SK-N-SH (cell line): ENCODE measurements around the gene CPM. TPM values are rescaled to one million over a fixed set of nuclear protein-coding genes. Genes with fewer than 3 reads are reported as not detected.

Experiments used
- CTCF ChIA-PET: fragments of 300-600, 350-600 bp; formaldehyde crosslinking; extraction: SDS; loops from one replicate; lab custom pipeline; 2021; lab: Yijun Ruan, JAX
- POLR2A ChIA-PET: fragments of 350-600 bp; sonication (Branson Sonifier 250); formaldehyde crosslinking; extraction: SDS; loops from one replicate; lab custom pipeline; 2020; ENCODE audit warnings: antibody characterized with exemption, inconsistent platforms; lab: Yijun Ruan, JAX
- DNase-seq: peaks from one replicate; pipeline ENCODE4 v3.0.0; 2012
- H2AFZ ChIP-seq: fragments of 200-600 bp; sonication (generic); 2 replicates; pipeline ENCODE4 v1.8.1; 2016; ENCODE audit warnings: antibody characterized with exemption, mild to moderate bottlenecking, low read depth
- H3F3A ChIP-seq: fragments of 200-600 bp; sonication (generic); replicated peaks from 2 replicates; pipeline ENCODE3; 2016; ENCODE audit warnings: antibody characterized with exemption, mild to moderate bottlenecking; ENCODE audit not compliant: insufficient read depth
- H3K27ac ChIP-seq, 2 experiments: fragments of 200-500 bp in 1 of 2; fragments of 200-600 bp in 1 of 2; sonication (Bioruptor generic) in 1 of 2; sonication (generic), shearing (Covaris generic) in 1 of 2; 2 replicates each; pipeline versions ENCODE4 v1.5.1 to v1.6.1; 2014 to 2016; ENCODE audit warnings: low read depth in 2 of 2, inconsistent platforms in 1 of 2, low read length in 1 of 2, mild to moderate bottlenecking in 1 of 2, mixed read lengths in 1 of 2
- H3K27me3 ChIP-seq: fragments of 200-600 bp; sonication (generic), shearing (Covaris generic); 2 replicates; pipeline ENCODE4 v1.6.1; 2016; ENCODE audit warnings: mixed run types; ENCODE audit not compliant: insufficient read depth
- H3K36me3 ChIP-seq, 2 experiments: fragments of 200-500 bp in 1 of 2; fragments of 200-600 bp in 1 of 2; sonication (Bioruptor generic) in 1 of 2; sonication (generic) in 1 of 2; replicated peaks in 1 of 2; 2 replicates each; pipeline versions ENCODE3 to v1.5.1; 2014 to 2016; ENCODE audit warnings: low read length in 1 of 2, mild to moderate bottlenecking in 1 of 2; ENCODE audit not compliant: insufficient read depth in 2 of 2, control insufficient read depth in 1 of 2
- H3K4me1 ChIP-seq, 2 experiments: fragments of 200-500 bp in 1 of 2; fragments of 200-600 bp in 1 of 2; sonication (Bioruptor generic) in 1 of 2; sonication (generic), shearing (Covaris generic) in 1 of 2; 2 replicates each; pipeline versions ENCODE4 v1.5.1 to v1.6.1; 2014 to 2016; ENCODE audit warnings: low read depth in 1 of 2, low read length in 1 of 2, mixed run types in 1 of 2; ENCODE audit not compliant: insufficient read depth in 2 of 2, control insufficient read depth in 1 of 2
- H3K4me2 ChIP-seq: fragments of 200-600 bp; sonication (generic), shearing (Covaris generic); 2 replicates; pipeline ENCODE4 v1.6.1; 2017; ENCODE audit warnings: mixed run types
- H3K4me3 ChIP-seq, 2 experiments: fragments of 200-500 bp in 1 of 2; fragments of 200-600 bp in 1 of 2; sonication (Bioruptor generic) in 1 of 2; sonication (generic), shearing (Covaris generic) in 1 of 2; 2 replicates each; pipeline versions ENCODE4 v1.5.1 to v1.8.1; 2014 to 2016; ENCODE audit warnings: low read depth in 2 of 2, inconsistent platforms in 1 of 2, low read length in 1 of 2, mild to moderate bottlenecking in 1 of 2, mixed read lengths in 1 of 2, moderate library complexity in 1 of 2
- H3K79me2 ChIP-seq: fragments of 200-600 bp; sonication (generic); 2 replicates; pipeline ENCODE4 v1.8.1; 2017; ENCODE audit warnings: mild to moderate bottlenecking; ENCODE audit not compliant: insufficient read depth
- H3K9ac ChIP-seq: fragments of 200-600 bp; sonication (generic); 2 replicates; pipeline ENCODE4 v1.6.1; 2017; ENCODE audit warnings: mixed run types
- H3K9me2 ChIP-seq: fragments of 200-600 bp; sonication (generic); 2 replicates; pipeline ENCODE4 v1.6.1; 2017; ENCODE audit warnings: mixed run types
- H3K9me3 ChIP-seq: fragments of 200-600 bp; sonication (generic); 2 replicates; pipeline ENCODE4 v1.6.1; 2017; ENCODE audit warnings: mixed run types, mild to moderate bottlenecking, moderate library complexity
- H4K20me1 ChIP-seq: fragments of 200-600 bp; sonication (generic); 2 replicates; pipeline ENCODE4 v1.6.1; 2017; ENCODE audit warnings: mild to moderate bottlenecking, mixed run types; ENCODE audit not compliant: insufficient read depth
- CHD2 ChIP-seq: fragments of 150-350 bp; IDR thresholded peaks from 2 replicates; pipeline ENCODE4 v1.6.1; 2018; ENCODE audit warnings: low read length; ENCODE audit not compliant: partially characterized antibody
- EP300 ChIP-seq, 2 experiments: IDR thresholded peaks; 2 replicates each; pipeline versions ENCODE4 v1.4.0 to v1.6.1; 2012; ENCODE audit warnings: borderline replicate concordance in 1 of 2, low read depth in 1 of 2, low read length in 1 of 2
- FOXJ3 ChIP-seq: sonication (generic); formaldehyde crosslinking; IDR thresholded peaks from 2 replicates; pipeline ENCODE4 v1.5.1; 2020; ENCODE audit warnings: mild to moderate bottlenecking, missing genetic modification reagents
- MAX ChIP-seq: IDR thresholded peaks from 2 replicates; pipeline ENCODE4 v1.4.0; 2012; ENCODE audit warnings: low read depth
- NFIC ChIP-seq: IDR thresholded peaks from 2 replicates; pipeline ENCODE4 v1.4.0; 2012; ENCODE audit warnings: borderline replicate concordance
- NRF1 ChIP-seq: IDR thresholded peaks from 2 replicates; pipeline ENCODE4 v1.6.1; 2012; ENCODE audit warnings: low read depth, mild to moderate bottlenecking, low read length
- PBX3 ChIP-seq: IDR thresholded peaks from 2 replicates; pipeline ENCODE4; 2012
- RCOR1 ChIP-seq: fragments of 150-350 bp; IDR thresholded peaks from 2 replicates; pipeline ENCODE4 v1.6.1; 2017; ENCODE audit warnings: antibody characterized with exemption, low read length
- RXRA ChIP-seq: IDR thresholded peaks from 2 replicates; pipeline ENCODE4 v1.4.0; 2012; ENCODE audit warnings: low read depth, mild to moderate bottlenecking, borderline replicate concordance
- SMC3 ChIP-seq: IDR thresholded peaks from 2 replicates; pipeline ENCODE4 v1.6.1; 2012; ENCODE audit warnings: low read depth, low read length, improper control_type of control experiment
- TEAD4 ChIP-seq: IDR thresholded peaks from 2 replicates; pipeline ENCODE4 v1.4.0; 2012; ENCODE audit warnings: mild to moderate bottlenecking, borderline replicate concordance; ENCODE audit not compliant: insufficient read depth
- USF2 ChIP-seq: fragments of 150-350 bp; IDR thresholded peaks from 2 replicates; pipeline ENCODE4 v1.6.1; 2017; ENCODE audit warnings: antibody characterized with exemption, low read length, low read depth, borderline replicate concordance
- WGBS: methylation state at CpG from one replicate; pipeline ENCODE4 v1.1.6; 2017; ENCODE audit warnings: low lambda C conversion rate; 5-methylcytosine and 5-hydroxymethylcytosine counted together
- polyA plus RNA-seq, 3 experiments: library from polyadenylated mRNA; depleted of rRNA; stranded (reverse); fragments of >200 nt; gene quantifications; 2 replicates each; pipeline ENCODE4 v1.2.3, GENCODE V29; 2012
- TF ChIP-seq, protein P1 (sequence below): IDR thresholded peaks from 2 replicates; pipeline ENCODE4 v1.6.1; 2012; ENCODE audit warnings: mild to moderate bottlenecking, low read depth, low read length, moderate library complexity

CPM gene
- polyA plus RNA-seq, 1 of the 3 experiments (the other 2 are of a cell fraction): 10.8 TPM

- Histone ChIP-seq H3K9ac (peak overlapping the region; percentile 60; the same call in 1 of the 2 replicates), H3K4me1 (no peaks in the 10 kb centered on the region; a peak in 1 of 4 replicates)
- CTCF ChIA-PET: no interaction called here
Measured at GRCh38 chr12:68932128-68932960, 627 bp downstream of the CPM start.

DNA sequence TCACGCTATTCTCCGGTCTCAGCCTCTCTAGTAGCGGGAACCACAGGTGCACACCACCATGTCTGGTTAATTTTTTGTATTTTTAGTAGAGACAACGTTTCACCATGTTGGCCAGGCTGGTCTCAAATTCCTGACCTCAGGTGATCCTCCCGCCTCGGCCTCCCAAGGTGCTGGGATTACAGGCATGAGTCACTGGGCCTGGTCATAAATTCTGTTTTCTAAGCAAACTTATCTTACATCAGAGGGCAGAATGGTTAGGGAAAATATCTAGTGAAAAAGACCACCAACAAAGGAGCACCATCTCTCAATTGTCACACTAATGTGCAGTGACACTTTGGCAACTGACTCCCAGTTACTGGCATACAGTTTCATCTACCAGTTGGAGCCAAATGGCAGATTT is 2.8 kb downstream of the CPM start:
- 70% methylated on average over 6 of the region's 6 CpGs for WGBS
- no peaks in the 10 kb centered on the region; a peak in 1 of 4 replicates for H3K4me1 ChIP-seq
- peaks cover 0 to 12% of the 10 kb centered on the region in 2 experiments for H3K36me3 ChIP-seq
- ChIA-PET CTCF (no interaction called here), POLR2A (no interaction called here)
- no peaks in the 10 kb centered on the region for H3K9me2 ChIP-seq
- DNase-seq: no peak
- TF ChIP-seq RXRA (no peak), PBX3 (peak; percentile 28; the same call in 1 of the 2 replicates), NRF1 (no peak), EP300 (IDR thresholded peaks at IDR 0.05; ENCODE audit: borderline replicate concordance in 1 of 2, low read depth in 1 of 2, low read length in 1 of 2) (no peak), USF2 (no peak), CHD2 (no peak)
- TF ChIP-seq, protein P1, sequence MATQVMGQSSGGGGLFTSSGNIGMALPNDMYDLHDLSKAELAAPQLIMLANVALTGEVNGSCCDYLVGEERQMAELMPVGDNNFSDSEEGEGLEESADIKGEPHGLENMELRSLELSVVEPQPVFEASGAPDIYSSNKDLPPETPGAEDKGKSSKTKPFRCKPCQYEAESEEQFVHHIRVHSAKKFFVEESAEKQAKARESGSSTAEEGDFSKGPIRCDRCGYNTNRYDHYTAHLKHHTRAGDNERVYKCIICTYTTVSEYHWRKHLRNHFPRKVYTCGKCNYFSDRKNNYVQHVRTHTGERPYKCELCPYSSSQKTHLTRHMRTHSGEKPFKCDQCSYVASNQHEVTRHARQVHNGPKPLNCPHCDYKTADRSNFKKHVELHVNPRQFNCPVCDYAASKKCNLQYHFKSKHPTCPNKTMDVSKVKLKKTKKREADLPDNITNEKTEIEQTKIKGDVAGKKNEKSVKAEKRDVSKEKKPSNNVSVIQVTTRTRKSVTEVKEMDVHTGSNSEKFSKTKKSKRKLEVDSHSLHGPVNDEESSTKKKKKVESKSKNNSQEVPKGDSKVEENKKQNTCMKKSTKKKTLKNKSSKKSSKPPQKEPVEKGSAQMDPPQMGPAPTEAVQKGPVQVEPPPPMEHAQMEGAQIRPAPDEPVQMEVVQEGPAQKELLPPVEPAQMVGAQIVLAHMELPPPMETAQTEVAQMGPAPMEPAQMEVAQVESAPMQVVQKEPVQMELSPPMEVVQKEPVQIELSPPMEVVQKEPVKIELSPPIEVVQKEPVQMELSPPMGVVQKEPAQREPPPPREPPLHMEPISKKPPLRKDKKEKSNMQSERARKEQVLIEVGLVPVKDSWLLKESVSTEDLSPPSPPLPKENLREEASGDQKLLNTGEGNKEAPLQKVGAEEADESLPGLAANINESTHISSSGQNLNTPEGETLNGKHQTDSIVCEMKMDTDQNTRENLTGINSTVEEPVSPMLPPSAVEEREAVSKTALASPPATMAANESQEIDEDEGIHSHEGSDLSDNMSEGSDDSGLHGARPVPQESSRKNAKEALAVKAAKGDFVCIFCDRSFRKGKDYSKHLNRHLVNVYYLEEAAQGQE: no peak
- H3K9ac ChIP-seq: no peak overlapping the region
- H3K27me3 ChIP-seq: no peaks in the 10 kb centered on the region; the same call in 1 of the 2 replicates
- H3K4me3 ChIP-seq: no peak overlapping the region
- no peak overlapping the region for H3K4me2 ChIP-seq
- no peaks in the 10 kb centered on the region for H3K9me3 ChIP-seq
- no peaks in the 10 kb centered on the region for H4K20me1 ChIP-seq
- no peak overlapping the region for H2AFZ ChIP-seq
- no peaks in the 10 kb centered on the region for H3K79me2 ChIP-seq
- H3F3A ChIP-seq: no peaks in the 10 kb centered on the region
- no peak overlapping the region for H3K27ac ChIP-seq

More at GRCh38 chr12:68932128-68932960, 627 bp downstream of the CPM start:
- Histone ChIP-seq H4K20me1 (no peaks in the 10 kb centered on the region), H3K4me2 (peak overlapping the region; percentile 97)
- TF ChIP-seq RCOR1 (no peak), TEAD4 (no peak), NFIC (no peak), SMC3 (no peak), FOXJ3 (CRISPR knock-in tag) (no peak), MAX (peak; percentile 38; the same call in 1 of the 2 replicates)
- TF ChIP-seq, all 33 proteins: peak for 1
- H3F3A ChIP-seq: no peaks in the 10 kb centered on the region
- DNase-seq: no peak
- no peaks in the 10 kb centered on the region for H3K9me2 ChIP-seq
- whole genome bisulfite sequencing: 5% methylated on average over 15 of the region's 18 CpGs
- H2AFZ ChIP-seq: peak overlapping the region; percentile 44; the same call in 1 of the 2 replicates
- H3K79me2 ChIP-seq: no peaks in the 10 kb centered on the region
- peak overlapping the region in 1 of 2 experiments; percentile 14; a peak in 1 of 4 replicates for H3K27ac ChIP-seq
- no peaks in the 10 kb centered on the region; the same call in 1 of the 2 replicates for H3K27me3 ChIP-seq
- POLR2A ChIA-PET: no interaction called here
- peak overlapping the region; percentile 57 to 60 for H3K4me3 ChIP-seq
- peaks cover 0 to 12% of the 10 kb centered on the region in 2 experiments for H3K36me3 ChIP-seq
- H3K9me3 ChIP-seq: no peaks in the 10 kb centered on the region
